Liver (tissue), 9 donors: ENCODE measurements around the gene BRI3BP. TPM values are rescaled to one million over a fixed set of nuclear protein-coding genes. Genes with fewer than 3 reads are reported as not detected.

Experiments
- DNase-seq: peaks from one replicate; pipeline ENCODE4 v3.0.0-alpha.2; 2017; ENCODE audit warnings: low spot score
- H3K27ac ChIP-seq, 2 donors: one replicate each; pipeline ENCODE4 v1.7.0; 2013; ENCODE audit warnings: inconsistent platforms in 2 of 2, low read length in 2 of 2, control low read depth in 1 of 2, low read depth in 1 of 2, mild to moderate bottlenecking in 1 of 2
- H3K27me3 ChIP-seq, 4 donors: one replicate each; pipeline versions ENCODE4 v1.6.1 to v1.7.0; 2013; ENCODE audit warnings: low read length in 3 of 4, inconsistent platforms in 1 of 4, mild to moderate bottlenecking in 1 of 4, moderate library complexity in 1 of 4; ENCODE audit not compliant: control insufficient read depth in 4 of 4, insufficient read depth in 4 of 4
- H3K36me3 ChIP-seq, 4 donors: one replicate each; pipeline versions ENCODE4 v1.6.1 to v1.7.0; 2013; ENCODE audit warnings: low read length in 3 of 4, mild to moderate bottlenecking in 3 of 4, low read depth in 1 of 4, moderate library complexity in 1 of 4; ENCODE audit not compliant: control insufficient read depth in 4 of 4, insufficient read depth in 3 of 4
- H3K4me1 ChIP-seq, 4 donors: one replicate each; pipeline versions ENCODE4 v1.6.1 to v1.7.0; 2013; ENCODE audit warnings: low read length in 3 of 4, mild to moderate bottlenecking in 3 of 4, moderate library complexity in 1 of 4; ENCODE audit not compliant: control insufficient read depth in 4 of 4, insufficient read depth in 4 of 4
- H3K4me3 ChIP-seq, 3 donors: one replicate each; pipeline versions ENCODE4 v1.6.1 to v1.7.0; 2013; ENCODE audit warnings: low read length in 3 of 3, control low read depth in 1 of 3, low read depth in 1 of 3, mild to moderate bottlenecking in 1 of 3
- H3K9ac ChIP-seq, 2 donors: one replicate each; pipeline ENCODE4 v1.7.0; 2013; ENCODE audit warnings: low read length in 2 of 2, mild to moderate bottlenecking in 2 of 2, moderate library complexity in 2 of 2, control low read depth in 1 of 2, low read depth in 1 of 2
- H3K9me3 ChIP-seq, 4 donors: one replicate each; pipeline versions ENCODE4 v1.6.1 to v1.7.0; 2013; ENCODE audit warnings: low read length in 3 of 4; ENCODE audit not compliant: control insufficient read depth in 4 of 4
- ATF3 ChIP-seq: IDR thresholded peaks from 2 replicates; pipeline ENCODE4 v1.6.1; 2016; ENCODE audit warnings: antibody characterized with exemption
- CTCF ChIP-seq: fragments of 150-350 bp; IDR thresholded peaks from 2 replicates; pipeline ENCODE4 v1.5.1; 2017; ENCODE audit warnings: improper control_type of control experiment, low read depth, low read length; ENCODE audit not compliant: missing input control
- EGR1 ChIP-seq, 2 donors: IDR thresholded peaks; 2 replicates each; pipeline ENCODE4 v1.6.1; 2016 to 2018; ENCODE audit warnings: antibody characterized with exemption in 2 of 2, low read depth in 2 of 2
- FOXA1 ChIP-seq: IDR thresholded peaks from 2 replicates; pipeline ENCODE4 v1.6.1; 2016; ENCODE audit warnings: antibody characterized with exemption
- FOXA2 ChIP-seq: IDR thresholded peaks from 2 replicates; pipeline ENCODE4 v1.6.1; 2016; ENCODE audit warnings: antibody characterized with exemption
- GABPA ChIP-seq, 2 donors: IDR thresholded peaks in 1 of 2; conservative IDR thresholded peaks in 1 of 2; 2 replicates each; pipeline ENCODE4 v1.6.1; 2016; ENCODE audit warnings: antibody characterized with exemption in 2 of 2, mild to moderate bottlenecking in 1 of 2, moderate library complexity in 1 of 2
- HNF4A ChIP-seq, 2 donors: conservative IDR thresholded peaks; 2 replicates each; pipeline ENCODE4 v1.6.1; 2016; ENCODE audit warnings: antibody characterized with exemption in 2 of 2, mild to moderate bottlenecking in 2 of 2
- HNF4G ChIP-seq: IDR thresholded peaks from 2 replicates; pipeline ENCODE4 v1.6.1; 2016; ENCODE audit warnings: antibody characterized with exemption
- JUND ChIP-seq, 2 donors: IDR thresholded peaks; 2 replicates each; pipeline ENCODE4 v1.6.1; 2016; ENCODE audit warnings: antibody characterized with exemption in 2 of 2
- MAX ChIP-seq: IDR thresholded peaks from 2 replicates; pipeline ENCODE4 v1.6.1; 2016; ENCODE audit warnings: antibody characterized with exemption
- NR2F2 ChIP-seq: IDR thresholded peaks from 2 replicates; pipeline ENCODE4 v1.6.1; 2016; ENCODE audit warnings: antibody characterized with exemption
- RAD21 ChIP-seq, 2 donors: IDR thresholded peaks; 2 replicates each; pipeline ENCODE4 v1.6.1; 2016; ENCODE audit warnings: antibody characterized with exemption in 2 of 2, mild to moderate bottlenecking in 2 of 2
- REST ChIP-seq: IDR thresholded peaks from 2 replicates; pipeline ENCODE4 v1.6.1; 2016; ENCODE audit warnings: antibody characterized with exemption, mild to moderate bottlenecking
- RXRA ChIP-seq, 2 donors: IDR thresholded peaks; 2 replicates each; pipeline ENCODE4 v1.6.1; 2017 to 2018; ENCODE audit warnings: antibody characterized with exemption in 2 of 2, mild to moderate bottlenecking in 1 of 2
- SP1 ChIP-seq: IDR thresholded peaks from 2 replicates; pipeline ENCODE4 v1.6.1; 2018; ENCODE audit warnings: antibody characterized with exemption, mild to moderate bottlenecking
- TAF1 ChIP-seq: conservative IDR thresholded peaks from 2 replicates; pipeline ENCODE4 v1.6.1; 2016; ENCODE audit warnings: antibody characterized with exemption, mild to moderate bottlenecking
- YY1 ChIP-seq: IDR thresholded peaks from 2 replicates; pipeline ENCODE4 v1.6.1; 2016; ENCODE audit warnings: antibody characterized with exemption, mild to moderate bottlenecking
- ZBTB33 ChIP-seq: IDR thresholded peaks from 2 replicates; pipeline ENCODE4 v1.6.1; 2016; ENCODE audit warnings: antibody characterized with exemption
- WGBS: extraction: QIAGEN DNeasy Blood & Tissue Kit; methylation state at CpG from one replicate; pipeline ENCODE4 v1.1.7; 2013; 5-methylcytosine and 5-hydroxymethylcytosine counted together
- polyA plus RNA-seq, 2 donors: library from polyadenylated mRNA; stranded (reverse) in 1 of 2; unstranded in 1 of 2; fragments of 200-250 nt in 1 of 2; fragments of >200 nt in 1 of 2; fragmentation: Nextera tagmentation in 1 of 2; extraction: Ambion mirVana in 1 of 2; gene quantifications; one replicate each; pipeline versions ENCODE4 v1.2.1 to v1.2.3, GENCODE V29; 2013 to 2015
- total RNA-seq, 2 donors: library from RNA; depleted of rRNA; stranded (reverse); fragments of >200 nt; gene quantifications; one replicate each; pipeline ENCODE4 v1.2.3, GENCODE V29; 2014
- donor health status: healthy.
- donor health status: healthy.
- donor health status: healthy.
- donor health status: healthy.
- donor health status: healthy.

The BRI3BP gene
- total and polyA plus RNA-seq, 4 donors: 2.4 to 15.3 (median 4.7) TPM

- Histone ChIP-seq H3K4me3 (no peak overlapping the region), H3K27me3 (no peaks in the 10 kb centered on the region), H3K36me3 (peaks cover 18 to 64% (median 24%) of the 10 kb centered on the region in 4 donors), H3K27ac (no peak overlapping the region), H3K4me1 (no peaks in the 10 kb centered on the region), H3K9me3 (no peaks in the 10 kb centered on the region), H3K9ac (no peak overlapping the region)
- no peak for DNase-seq
- TF ChIP-seq ZBTB33: no peak
- no peak for TF ChIP-seq YY1
- no peak for TF ChIP-seq ATF3
- no peak for TF ChIP-seq JUND (IDR thresholded peaks at IDR 0.05)
- TF ChIP-seq REST: no peak
- TF ChIP-seq FOXA1: no peak
- TF ChIP-seq EGR1 (IDR thresholded peaks at IDR 0.05; ENCODE audit: low read depth in 2 of 2): no peak
- TF ChIP-seq HNF4A (conservative IDR thresholded peaks at IDR 0.05): no peak
- TF ChIP-seq SP1: no peak
- TF ChIP-seq RXRA (IDR thresholded peaks at IDR 0.05): no peak
- TF ChIP-seq HNF4G: no peak
- WGBS: 98% methylated on average over 15 of the region's 15 CpGs
Observed at GRCh38 chr12:124975276-124975675, 18.2 kb upstream of the BRI3BP start.

- peaks cover 21 to 69% (median 27%) of the 10 kb centered on the region in 4 donors for H3K36me3 ChIP-seq
- DNase-seq: no peak
- no peak overlapping the region for H3K9ac ChIP-seq
- TF ChIP-seq HNF4G (no peak), FOXA1 (no peak), ATF3 (no peak), NR2F2 (no peak), SP1 (no peak), YY1 (no peak), TAF1 (no peak), RXRA (IDR thresholded peaks at IDR 0.05) (no peak), GABPA (IDR thresholded peaks at IDR 0.05 in 1 of 2, conservative IDR thresholded peaks at IDR 0.05 in 1 of 2) (no peak), EGR1 (IDR thresholded peaks at IDR 0.05; ENCODE audit: low read depth in 2 of 2) (no peak), HNF4A (conservative IDR thresholded peaks at IDR 0.05) (no peak), RAD21 (IDR thresholded peaks at IDR 0.05) (no peak), FOXA2 (no peak), MAX (no peak), CTCF (no peak), ZBTB33 (no peak), REST (no peak), JUND (IDR thresholded peaks at IDR 0.05) (no peak)
- no peak overlapping the region for H3K4me3 ChIP-seq
- no peak overlapping the region for H3K27ac ChIP-seq
- H3K9me3 ChIP-seq: no peaks in the 10 kb centered on the region
- no peaks in the 10 kb centered on the region for H3K27me3 ChIP-seq
- 99% methylated on average over 10 of the region's 10 CpGs for WGBS
- no peaks in the 10 kb centered on the region for H3K4me1 ChIP-seq
Observed at GRCh38 chr12:124976999-124977398, 16.4 kb upstream of the BRI3BP start.
